OCI-LY1 (cell line): ENCODE measurements around the gene PTS.

Experiments
- H2AFZ ChIP-seq: fragments of 200-600 bp; sonication (generic), shearing (Covaris generic); 2 replicates; pipeline ENCODE4 v1.6.0; 2014; ENCODE audit warnings: antibody characterized with exemption, mild to moderate bottlenecking, low read length
- H3F3A ChIP-seq: fragments of 200-600 bp; sonication (generic), shearing (Covaris generic); 2 replicates; pipeline ENCODE4 v1.6.0; 2014; ENCODE audit warnings: mild to moderate bottlenecking, antibody characterized with exemption, low read length, moderate library complexity; ENCODE audit not compliant: insufficient read depth
- H3K27ac ChIP-seq: fragments of 200-600 bp; sonication (generic); 2 replicates; pipeline ENCODE4 v1.5.1; 2014; ENCODE audit warnings: low read length, mixed run types, mild to moderate bottlenecking, low read depth; ENCODE audit not compliant: poor library complexity, severe bottlenecking
- H3K27me3 ChIP-seq: fragments of 200-600 bp; sonication (generic); 2 replicates; pipeline ENCODE4 v1.6.0; 2014; ENCODE audit warnings: antibody characterized with exemption, mild to moderate bottlenecking, low read length, moderate library complexity; ENCODE audit not compliant: insufficient read depth
- H3K36me3 ChIP-seq: fragments of 200-600 bp; sonication (generic); 2 replicates; pipeline ENCODE4 v1.6.1; 2014; ENCODE audit warnings: mild to moderate bottlenecking, antibody characterized with exemption, low read length, moderate library complexity, mixed read lengths; ENCODE audit not compliant: insufficient read depth
- H3K4me1 ChIP-seq: fragments of 200-600 bp; sonication (generic); 2 replicates; pipeline ENCODE4 v1.5.1; 2014; ENCODE audit warnings: mild to moderate bottlenecking, low read length, moderate library complexity; ENCODE audit not compliant: insufficient read depth, severe bottlenecking
- H3K4me2 ChIP-seq: fragments of 200-600 bp; sonication (generic), shearing (Covaris generic); 2 replicates; pipeline ENCODE4 v1.6.1; 2014; ENCODE audit warnings: low read length
- H3K4me3 ChIP-seq: fragments of 200-600 bp; sonication (generic); 2 replicates; pipeline ENCODE4 v1.5.1; 2014; ENCODE audit warnings: low read length, low read depth, mild to moderate bottlenecking, mixed read lengths; ENCODE audit not compliant: poor library complexity, severe bottlenecking
- H3K79me2 ChIP-seq: fragments of 200-600 bp; shearing (Covaris generic); 2 replicates; pipeline ENCODE4 v1.6.1; 2016; ENCODE audit warnings: mixed run types, low read length, mixed read lengths; ENCODE audit not compliant: insufficient read depth
- H3K9ac ChIP-seq: fragments of 200-600 bp; sonication (generic), shearing (Covaris generic); 2 replicates; pipeline ENCODE4 v1.6.1; 2014; ENCODE audit warnings: mild to moderate bottlenecking, low read length, mixed read lengths
- H3K9me2 ChIP-seq: fragments of 200-600 bp; sonication (generic), shearing (Covaris generic); 2 replicates; pipeline ENCODE4 v1.6.1; 2014; ENCODE audit warnings: low read depth, mild to moderate bottlenecking, low read length, mixed read lengths
- H3K9me3 ChIP-seq: fragments of 200-600 bp; shearing (Covaris generic); 2 replicates; pipeline ENCODE4 v1.6.1; 2014; ENCODE audit warnings: low read length, mixed read lengths
- H4K20me1 ChIP-seq: fragments of 200-600 bp; sonication (generic), shearing (Covaris generic); 2 replicates; pipeline ENCODE4 v1.6.0; 2016; ENCODE audit warnings: mild to moderate bottlenecking, low read length; ENCODE audit not compliant: insufficient read depth
- CTCF ChIP-seq: fragments of 200-600 bp; sonication (generic), shearing (Covaris generic); IDR thresholded peaks from 2 replicates; pipeline ENCODE4 v1.5.1; 2017; ENCODE audit warnings: mild to moderate bottlenecking, antibody characterized with exemption, low read length, moderate library complexity, mixed read lengths
- EZH2 ChIP-seq: fragments of 200-600 bp; sonication (generic), shearing (Covaris generic); IDR thresholded peaks from 2 replicates; pipeline ENCODE4 v1.8.0; 2017; ENCODE audit warnings: borderline replicate concordance, mixed run types, mild to moderate bottlenecking, antibody characterized with exemption, low read length, moderate library complexity, mixed read lengths

PTS gene

GRCh38 chr11:112212710-112213109 lies 13.5 kb upstream of the PTS start:
- 0 out of 2 replicates have a peak, but pooled peaks cover 5% of the 10 kb centered on the region for H3K27me3 ChIP-seq
- TF ChIP-seq CTCF = no peak
- no peak for TF ChIP-seq EZH2
- H3F3A ChIP-seq = no peaks in the 10 kb centered on the region
- H3K79me2 ChIP-seq = no peaks in the 10 kb centered on the region
- H3K4me1 ChIP-seq = no peaks in the 10 kb centered on the region
- H4K20me1 ChIP-seq = no peaks in the 10 kb centered on the region
- H3K9me3 ChIP-seq = no peaks in the 10 kb centered on the region
- H3K36me3 ChIP-seq = no peaks in the 10 kb centered on the region
- no peak overlapping the region for H2AFZ ChIP-seq
- no peak overlapping the region for H3K9ac ChIP-seq
- no peak overlapping the region for H3K27ac ChIP-seq
- H3K4me3 ChIP-seq = no peak overlapping the region
- H3K9me2 ChIP-seq = no peaks in the 10 kb centered on the region
- H3K4me2 ChIP-seq = no peak overlapping the region

GRCh38 chr11:112213753-112214152 lies 12.5 kb upstream of the PTS start:
- no peak overlapping the region for H3K4me3 ChIP-seq
- H3K79me2 ChIP-seq = no peaks in the 10 kb centered on the region
- H4K20me1 ChIP-seq = no peaks in the 10 kb centered on the region
- 0 out of 2 replicates have a peak, but pooled peaks cover 5% of the 10 kb centered on the region for H3K27me3 ChIP-seq
- no peak overlapping the region for H3K4me2 ChIP-seq
- no peaks in the 10 kb centered on the region for H3K9me2 ChIP-seq
- no peaks in the 10 kb centered on the region for H3K4me1 ChIP-seq
- no peaks in the 10 kb centered on the region for H3F3A ChIP-seq
- TF ChIP-seq CTCF (no peak), EZH2 (no peak)
- H3K9me3 ChIP-seq = no peaks in the 10 kb centered on the region
- no peak overlapping the region for H3K9ac ChIP-seq
- H3K27ac ChIP-seq = no peak overlapping the region
- no peaks in the 10 kb centered on the region for H3K36me3 ChIP-seq
- no peak overlapping the region for H2AFZ ChIP-seq

GRCh38 chr11:112215621-112216020 lies 10.6 kb upstream of the PTS start:
- H3K4me2 ChIP-seq = no peak overlapping the region
- no peaks in the 10 kb centered on the region for H3K36me3 ChIP-seq
- no peak overlapping the region for H2AFZ ChIP-seq
- H3K4me3 ChIP-seq = no peak overlapping the region
- no peaks in the 10 kb centered on the region for H3K79me2 ChIP-seq
- 0 out of 2 replicates have a peak, but pooled peaks cover 5% of the 10 kb centered on the region for H3K27me3 ChIP-seq
- no peaks in the 10 kb centered on the region for H3K4me1 ChIP-seq
- no peaks in the 10 kb centered on the region for H3K9me3 ChIP-seq
- TF ChIP-seq EZH2 (no peak), CTCF (no peak)
- no peak overlapping the region for H3K9ac ChIP-seq
- no peaks in the 10 kb centered on the region for H4K20me1 ChIP-seq
- no peaks in the 10 kb centered on the region for H3K9me2 ChIP-seq
- H3K27ac ChIP-seq = no peak overlapping the region
- no peaks in the 10 kb centered on the region for H3F3A ChIP-seq
